Right ventricle myocardium superior (tissue), 1 donor: Measurements from ENCODE around the gene CLEC4C. TPM values are rescaled to one million over a fixed set of nuclear protein-coding genes. Genes with fewer than 3 reads are reported as not detected.

Source experiments
- total RNA-seq: library from RNA; stranded (reverse); fragmentation: NEBNext Ultra II Directional; extraction: Animal tissue kit (Norgen Biotek cat#: 25700); gene quantifications from one replicate; pipeline ENCODE4 v1.2.1, GENCODE V29; 2021
- donor health status: DM: no; HTN: yes; CAD: no; lungs with severe emphysema.

Gene CLEC4C
- total RNA-seq, 1 donor from 2014 or later = not detected

Other genes starting within 250 kb of the CLEC4C start
- 72.0 TPM for gene CD163, start 243.6 kb downstream of the CLEC4C start, total RNA-seq
- not detected for gene APOBEC1, start 81.5 kb downstream of the CLEC4C start, total RNA-seq
- gene GDF3, start 51.6 kb downstream of the CLEC4C start, total RNA-seq = not detected
- gene DPPA3, start 35.9 kb downstream of the CLEC4C start, total RNA-seq = not detected
- not detected for gene NANOGNB, start 17.8 kb upstream of the CLEC4C start, total RNA-seq
- not detected for gene NANOG, start 42.0 kb upstream of the CLEC4C start, total RNA-seq
- not detected for gene SLC2A14, start 125.5 kb upstream of the CLEC4C start, total RNA-seq
- 8.8 TPM for gene SLC2A3, start 188.8 kb upstream of the CLEC4C start, total RNA-seq